Mesenchymal stem cell (in vitro differentiated cells and primary cell): ENCODE measurements around the gene PTPN5.

Experiments used
- DNase-seq: peaks from one replicate; pipeline ENCODE4 v3.0.0-alpha.2; 2013
- H2AFZ ChIP-seq: one replicate; pipeline ENCODE4 v1.6.1; 2013; ENCODE audit warnings: low read depth, mild to moderate bottlenecking, control low read depth, inconsistent platforms, low read length, moderate library complexity
- H2AK5ac ChIP-seq: 2 replicates; pipeline ENCODE4 v1.6.1; 2013; ENCODE audit warnings: low read length, moderate library complexity, mild to moderate bottlenecking, inconsistent platforms; ENCODE audit not compliant: severe bottlenecking
- H2BK120ac ChIP-seq: one replicate; pipeline ENCODE4 v1.6.1; 2013; ENCODE audit warnings: low read depth, mild to moderate bottlenecking, inconsistent platforms, low read length, moderate library complexity
- H2BK12ac ChIP-seq, 2 experiments: one replicate each; pipeline ENCODE4 v1.6.1; 2013; ENCODE audit warnings: inconsistent platforms in 2 of 2, low read length in 2 of 2, mild to moderate bottlenecking in 2 of 2, moderate library complexity in 2 of 2, control low read depth in 1 of 2
- H2BK15ac ChIP-seq: one replicate; pipeline ENCODE4 v1.6.1; 2013; ENCODE audit warnings: mild to moderate bottlenecking, low read depth, inconsistent platforms; ENCODE audit not compliant: poor library complexity, severe bottlenecking
- H2BK5ac ChIP-seq: 2 replicates; pipeline ENCODE4 v1.6.1; 2013; ENCODE audit warnings: low read depth, mild to moderate bottlenecking, low read length, control low read depth, inconsistent platforms; ENCODE audit not compliant: poor library complexity, severe bottlenecking
- H3K14ac ChIP-seq, 2 experiments: one replicate each; pipeline ENCODE4 v1.6.1; 2013; ENCODE audit warnings: inconsistent platforms in 2 of 2, low read length in 2 of 2, control low read depth in 1 of 2, mild to moderate bottlenecking in 1 of 2, moderate library complexity in 1 of 2
- H3K18ac ChIP-seq, 2 experiments: one replicate each; pipeline ENCODE4 v1.6.1; 2013; ENCODE audit warnings: inconsistent platforms in 2 of 2, low read length in 2 of 2, control low read depth in 1 of 2, low read depth in 1 of 2, mild to moderate bottlenecking in 1 of 2
- H3K23ac ChIP-seq, 2 experiments: one replicate each; pipeline ENCODE4 v1.6.1; 2013; ENCODE audit warnings: inconsistent platforms in 2 of 2, low read length in 2 of 2, mild to moderate bottlenecking in 2 of 2, moderate library complexity in 2 of 2, control low read depth in 1 of 2
- H3K27ac ChIP-seq: 2 replicates; pipeline ENCODE4 v1.5.1; 2013; ENCODE audit warnings: mild to moderate bottlenecking, moderate library complexity, low read length, control low read depth, inconsistent platforms; ENCODE audit not compliant: poor library complexity, severe bottlenecking
- H3K27me3 ChIP-seq, 2 experiments: 2 replicates each; pipeline versions ENCODE4 v1.6.1 to v1.7.0; 2013; ENCODE audit warnings: low read length in 2 of 2, mild to moderate bottlenecking in 2 of 2, moderate library complexity in 2 of 2, control low read depth in 1 of 2, inconsistent platforms in 1 of 2; ENCODE audit not compliant: control insufficient read depth in 1 of 2, insufficient read depth in 1 of 2
- H3K36me3 ChIP-seq, 2 experiments: 2 replicates each; pipeline versions ENCODE4 v1.6.1 to v1.7.0; 2013; ENCODE audit warnings: low read length in 2 of 2, control low read depth in 1 of 2, inconsistent platforms in 1 of 2, low read depth in 1 of 2, mild to moderate bottlenecking in 1 of 2; ENCODE audit not compliant: insufficient read depth in 2 of 2, control insufficient read depth in 1 of 2
- H3K4ac ChIP-seq, 2 experiments: one replicate each; pipeline ENCODE4 v1.6.1; 2013; ENCODE audit warnings: inconsistent platforms in 2 of 2, low read length in 2 of 2, mild to moderate bottlenecking in 2 of 2, moderate library complexity in 2 of 2, control low read depth in 1 of 2, low read depth in 1 of 2
- H3K4me1 ChIP-seq: 2 replicates; pipeline ENCODE4 v1.6.1; 2013; ENCODE audit warnings: low read depth, low read length, control low read depth; ENCODE audit not compliant: control insufficient read depth, insufficient read depth
- H3K4me2 ChIP-seq: 2 replicates; pipeline ENCODE4 v1.6.1; 2013; ENCODE audit warnings: low read length, mild to moderate bottlenecking, inconsistent platforms; ENCODE audit not compliant: poor library complexity, severe bottlenecking
- H3K4me3 ChIP-seq, 2 experiments: 2 replicates each; pipeline versions ENCODE4 v1.5.1 to v1.7.0; 2013; ENCODE audit warnings: low read length in 2 of 2, mild to moderate bottlenecking in 2 of 2, control low read depth in 1 of 2, low read depth in 1 of 2; ENCODE audit not compliant: insufficient read depth in 1 of 2
- H3K79me1 ChIP-seq: replicated peaks from 2 replicates; pipeline ENCODE4 v1.6.1; 2013; ENCODE audit warnings: mild to moderate bottlenecking, control low read depth, low read length, inconsistent platforms; ENCODE audit not compliant: poor library complexity, severe bottlenecking
- H3K9ac ChIP-seq: 2 replicates; pipeline ENCODE4 v1.7.0; 2013; ENCODE audit warnings: mild to moderate bottlenecking, low read length, moderate library complexity
- H3K9me3 ChIP-seq: 2 replicates; pipeline ENCODE4 v1.7.0; 2013; ENCODE audit warnings: mild to moderate bottlenecking, low read length; ENCODE audit not compliant: control insufficient read depth
- H4K8ac ChIP-seq: one replicate; pipeline ENCODE4 v1.6.1; 2013; ENCODE audit warnings: inconsistent platforms, mild to moderate bottlenecking, low read length, moderate library complexity
- H4K91ac ChIP-seq: one replicate; pipeline ENCODE4 v1.6.1; 2013; ENCODE audit warnings: mild to moderate bottlenecking, low read length, inconsistent platforms
- WGBS: methylation state at CpG from one replicate; pipeline ENCODE4 v1.1.7; 2013; ENCODE audit warnings: mixed read lengths; 5-methylcytosine and 5-hydroxymethylcytosine counted together

PTPN5 gene

GRCh38 chr11:18792827-18793226 is 1.2 kb upstream of the PTPN5 start:
- H2BK12ac ChIP-seq: no peak overlapping the region
- H3K27ac ChIP-seq: no peak overlapping the region
- H3K23ac ChIP-seq: no peak overlapping the region
- H3K9ac ChIP-seq: no peak overlapping the region
- no peaks in the 10 kb centered on the region for H3K79me1 ChIP-seq
- no peak overlapping the region for H2BK5ac ChIP-seq
- H3K4me2 ChIP-seq: no peak overlapping the region
- DNase-seq: no peak
- H3K14ac ChIP-seq: no peak overlapping the region
- no peak overlapping the region for H2BK120ac ChIP-seq
- WGBS: 62% methylated on average over 8 of the region's 11 CpGs
- no peaks in the 10 kb centered on the region for H3K9me3 ChIP-seq
- no peak overlapping the region for H3K4ac ChIP-seq
- peaks cover 78 to 90% of the 10 kb centered on the region in 2 experiments for H3K27me3 ChIP-seq
- H4K8ac ChIP-seq: no peak overlapping the region
- H3K18ac ChIP-seq: no peak overlapping the region
- peaks cover 12% of the 10 kb centered on the region for H3K4me1 ChIP-seq
- no peak overlapping the region for H4K91ac ChIP-seq
- no peak overlapping the region for H2BK15ac ChIP-seq
- H3K4me3 ChIP-seq: no peak overlapping the region
- no peak overlapping the region for H2AK5ac ChIP-seq
- H2AFZ ChIP-seq: no peak overlapping the region
- no peaks in the 10 kb centered on the region for H3K36me3 ChIP-seq

- H2BK15ac ChIP-seq: no peak overlapping the region
- DNase-seq: no peak
- peaks cover 12% of the 10 kb centered on the region for H3K4me1 ChIP-seq
- no peak overlapping the region for H3K4ac ChIP-seq
- peak overlapping the region; percentile 36 for H3K4me2 ChIP-seq
- no peaks in the 10 kb centered on the region for H3K79me1 ChIP-seq
- H2BK12ac ChIP-seq: no peak overlapping the region
- H2BK5ac ChIP-seq: no peak overlapping the region
- no peak overlapping the region for H3K18ac ChIP-seq
- peaks cover 76 to 92% of the 10 kb centered on the region in 2 experiments for H3K27me3 ChIP-seq
- H3K4me3 ChIP-seq: peak overlapping the region in 1 of 2 experiments; percentile 67
- H3K9ac ChIP-seq: no peak overlapping the region
- H3K14ac ChIP-seq: no peak overlapping the region
- H4K8ac ChIP-seq: no peak overlapping the region
- WGBS: 3% methylated on average over 43 of the region's 43 CpGs
- H3K23ac ChIP-seq: no peak overlapping the region
- H3K36me3 ChIP-seq: no peaks in the 10 kb centered on the region
- no peak overlapping the region for H2AK5ac ChIP-seq
- no peak overlapping the region for H2AFZ ChIP-seq
- no peak overlapping the region for H2BK120ac ChIP-seq
- no peak overlapping the region for H4K91ac ChIP-seq
- H3K9me3 ChIP-seq: no peaks in the 10 kb centered on the region
- no peak overlapping the region for H3K27ac ChIP-seq
Measured at GRCh38 chr11:18791969-18792628, 501 bp upstream of the PTPN5 start.

- H3K4me3 ChIP-seq: peak overlapping the region in 1 of 2 experiments; percentile 67
- no peak overlapping the region for H4K91ac ChIP-seq
- no peak overlapping the region for H2AK5ac ChIP-seq
- H3K4ac ChIP-seq: no peak overlapping the region
- no peak for DNase-seq
- H4K8ac ChIP-seq: no peak overlapping the region
- H3K79me1 ChIP-seq: no peaks in the 10 kb centered on the region
- H2BK12ac ChIP-seq: no peak overlapping the region
- WGBS: under 1% methylated on average over 13 of the region's 17 CpGs
- H3K14ac ChIP-seq: no peak overlapping the region
- H3K23ac ChIP-seq: no peak overlapping the region
- no peak overlapping the region for H2AFZ ChIP-seq
- no peak overlapping the region for H2BK15ac ChIP-seq
- H3K27me3 ChIP-seq: peaks cover 74 to 83% of the 10 kb centered on the region in 2 experiments
- H3K9ac ChIP-seq: no peak overlapping the region
- no peak overlapping the region for H3K27ac ChIP-seq
- H3K4me2 ChIP-seq: no peak overlapping the region
- no peaks in the 10 kb centered on the region for H3K36me3 ChIP-seq
- H2BK120ac ChIP-seq: no peak overlapping the region
- no peaks in the 10 kb centered on the region for H3K9me3 ChIP-seq
- H3K18ac ChIP-seq: no peak overlapping the region
- H3K4me1 ChIP-seq: peaks cover 12% of the 10 kb centered on the region
- H2BK5ac ChIP-seq: no peak overlapping the region
Measured at GRCh38 chr11:18790883-18791206, 753 bp downstream of the PTPN5 start.

GRCh38 chr11:18789942-18790341 is 1.7 kb downstream of the PTPN5 start:
- Histone ChIP-seq H3K27ac (no peak overlapping the region), H3K4me2 (no peak overlapping the region), H3K23ac (no peak overlapping the region), H3K36me3 (no peaks in the 10 kb centered on the region), H4K8ac (no peak overlapping the region), H3K4me1 (peaks cover 12% of the 10 kb centered on the region), H2BK15ac (no peak overlapping the region), H3K27me3 (peaks cover 72 to 74% of the 10 kb centered on the region in 2 experiments), H2AK5ac (no peak overlapping the region), H3K4me3 (no peak overlapping the region), H2BK5ac (no peak overlapping the region), H3K14ac (no peak overlapping the region), H2BK120ac (no peak overlapping the region), H3K79me1 (no peaks in the 10 kb centered on the region), H3K4ac (no peak overlapping the region), H2BK12ac (no peak overlapping the region), H4K91ac (no peak overlapping the region), H3K18ac (no peak overlapping the region), H2AFZ (no peak overlapping the region), H3K9ac (no peak overlapping the region), H3K9me3 (no peaks in the 10 kb centered on the region)
- WGBS: 69% methylated on average over 8 of the region's 8 CpGs
- DNase-seq: no peak
